NCI-H2171 (cell line): Measurements from ENCODE around the gene TNFRSF14.

Experiments used
- DNase-seq: peaks from one replicate; lab custom pipeline; 2025; lab: John Stamatoyannopoulos, UW

Gene TNFRSF14

DNA sequence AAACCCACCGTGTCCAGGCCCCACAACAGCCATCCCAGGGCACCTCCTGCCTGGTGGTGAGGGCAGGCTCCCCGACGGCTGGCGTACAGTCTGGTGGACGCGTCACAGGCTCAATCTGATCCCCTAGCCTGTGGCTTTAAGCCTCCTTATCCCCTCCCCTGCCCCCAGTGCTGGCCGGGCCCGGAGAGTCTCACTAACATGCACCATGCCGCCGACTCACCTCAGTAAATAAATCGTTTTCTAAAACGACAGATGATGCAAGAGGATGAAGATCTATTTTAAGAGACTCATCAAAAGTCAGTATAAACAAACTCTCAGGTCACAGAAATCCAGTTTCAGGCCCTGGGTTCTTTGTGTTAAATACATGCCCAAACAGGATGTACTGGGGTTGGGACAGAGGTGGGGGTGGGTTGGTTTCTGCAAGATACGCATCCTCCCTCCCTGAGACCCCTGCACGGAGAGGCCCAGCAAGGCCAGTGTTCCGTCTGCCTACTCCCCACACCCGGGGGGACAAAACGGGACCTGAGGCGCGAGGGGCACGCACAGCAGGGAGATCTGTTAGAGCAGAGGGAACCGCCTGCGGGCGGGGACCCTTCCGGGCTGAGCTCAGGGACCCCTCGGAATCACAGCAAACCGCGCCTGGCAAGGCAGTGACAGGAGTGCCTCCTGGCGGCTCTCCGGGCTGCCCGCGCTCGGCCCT lies 32.8 kb upstream of the TNFRSF14 start:
- no peak for DNase-seq

DNA sequence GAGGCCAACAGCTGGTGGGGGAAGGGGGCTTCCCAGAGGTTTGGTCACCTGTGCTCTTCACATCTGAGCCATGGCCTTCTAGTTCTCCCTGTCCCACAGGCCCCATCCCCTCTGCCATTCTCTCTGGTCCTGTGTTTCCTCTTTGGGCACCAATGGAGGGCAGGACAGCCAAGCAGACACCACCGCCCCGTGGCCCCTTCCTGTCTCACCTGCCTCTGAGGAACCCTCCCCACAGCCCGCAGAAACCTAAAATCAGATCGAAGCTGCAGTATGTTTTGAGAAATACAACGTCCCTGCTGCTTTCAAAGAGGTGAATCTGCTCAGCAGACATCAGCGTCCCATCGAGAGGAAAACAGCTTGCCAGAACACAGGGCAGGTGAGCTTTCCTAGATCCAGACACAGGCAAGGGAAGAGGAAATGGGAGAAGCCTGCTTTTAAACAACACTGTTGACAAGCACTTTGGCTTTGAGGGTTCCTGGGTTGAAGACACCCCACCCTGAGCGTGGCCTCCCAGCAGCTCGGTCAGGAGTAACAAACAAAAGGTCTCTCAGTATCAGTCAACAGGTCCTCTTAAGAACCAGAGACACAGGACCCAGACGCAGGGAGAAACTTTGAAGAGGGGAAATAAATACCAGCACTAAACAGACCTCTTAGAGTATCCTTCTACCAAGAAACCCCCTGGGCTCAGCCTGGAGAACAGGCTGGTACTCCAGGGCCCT lies 32.1 kb upstream of the TNFRSF14 start:
- no peak for DNase-seq

- DNase-seq, result no peak
Observed at GRCh38 chr1:2525572-2525919, 30.6 kb upstream of the TNFRSF14 start.

DNA sequence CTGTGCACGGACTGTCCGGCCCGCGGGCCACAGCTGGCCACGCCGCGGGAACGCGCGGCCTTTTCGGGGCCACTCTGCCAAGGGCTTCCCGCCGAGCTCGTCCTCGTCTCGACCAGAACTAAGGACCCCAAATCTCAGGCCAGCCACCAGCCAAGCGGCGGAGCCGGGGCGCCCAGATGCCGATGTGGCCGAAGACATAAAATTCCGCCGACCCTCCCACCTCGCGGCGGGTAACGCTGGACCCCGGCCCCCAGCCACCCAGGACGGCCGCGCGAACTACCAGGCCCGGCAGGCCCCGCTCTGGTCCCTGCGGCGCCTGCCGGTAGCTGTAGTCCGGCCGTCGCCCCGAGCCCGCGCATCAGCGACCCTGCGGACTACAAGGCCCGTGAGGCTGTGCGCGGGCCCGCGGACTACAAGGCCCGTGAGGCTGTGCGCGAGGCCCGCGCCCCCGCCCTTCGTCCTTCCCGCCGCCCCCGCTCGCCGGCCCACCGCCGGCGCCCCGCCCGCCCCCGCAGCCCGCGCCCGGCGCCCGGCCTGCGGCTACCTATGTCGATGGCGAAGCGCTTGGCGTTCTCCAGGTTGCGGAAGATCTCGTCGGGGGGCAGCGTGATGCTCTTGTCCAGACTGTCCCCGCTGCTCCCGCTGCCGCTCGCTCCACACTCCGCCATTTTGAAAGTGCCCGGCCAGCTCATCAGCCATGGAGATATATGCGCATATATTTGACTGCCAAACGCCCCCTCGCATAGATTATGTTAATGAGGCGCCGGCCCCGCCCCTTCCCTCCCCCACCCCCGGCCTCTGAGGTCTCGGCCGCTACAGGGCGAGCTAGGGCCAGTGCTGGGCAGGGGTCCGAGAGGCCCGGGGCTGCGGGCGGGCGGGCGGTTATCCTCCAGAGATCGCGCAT lies 30.0 kb upstream of the TNFRSF14 start, which contains the start of gene PANK4:
Gene PANK4, minus strand, starts transcription at position 677 of the 904 bp plus-strand sequence. Its CDS starts 9 bp downstream, at position 668.
- peak; percentile 94 for DNase-seq

DNA sequence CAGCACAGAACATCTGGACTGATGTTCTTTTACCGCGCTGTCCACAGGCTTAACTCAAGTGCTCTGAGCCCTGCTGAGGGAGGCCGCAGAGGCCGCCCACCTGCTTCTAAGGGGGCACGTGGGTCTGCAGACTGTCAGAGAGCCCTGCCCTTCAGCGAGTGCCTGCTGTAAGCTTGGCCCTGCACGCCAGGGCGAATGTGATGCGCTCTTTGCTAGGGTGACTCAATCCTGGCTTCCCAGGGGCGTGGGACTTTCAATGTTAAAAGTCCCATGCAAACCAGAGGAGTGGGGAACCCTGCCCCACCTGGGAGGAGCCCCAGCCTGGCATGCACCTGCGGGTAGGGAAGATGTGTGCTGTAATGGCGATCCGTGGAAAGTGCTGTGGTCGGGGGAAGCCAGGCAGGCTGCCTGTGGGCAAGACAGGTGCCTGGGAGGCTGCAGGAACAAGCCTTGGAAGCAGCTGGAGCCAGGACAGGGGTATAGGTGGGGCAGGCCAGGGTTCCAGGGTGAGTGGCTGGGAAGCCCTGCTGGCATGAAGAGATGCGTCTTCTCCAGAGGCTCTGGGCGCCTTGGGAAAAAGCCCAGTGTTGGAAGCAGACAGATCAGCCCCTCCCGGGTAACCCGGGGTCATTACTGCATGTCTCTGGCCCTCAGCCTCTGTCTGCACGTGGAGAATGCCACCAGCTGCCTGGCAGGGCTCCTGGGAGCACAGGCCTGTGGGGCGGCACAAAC lies 29.2 kb upstream of the TNFRSF14 start:
- no peak for DNase-seq

GRCh38 chr1:2527556-2527860 lies 28.7 kb upstream of the TNFRSF14 start:
- DNase-seq, result no peak

DNA sequence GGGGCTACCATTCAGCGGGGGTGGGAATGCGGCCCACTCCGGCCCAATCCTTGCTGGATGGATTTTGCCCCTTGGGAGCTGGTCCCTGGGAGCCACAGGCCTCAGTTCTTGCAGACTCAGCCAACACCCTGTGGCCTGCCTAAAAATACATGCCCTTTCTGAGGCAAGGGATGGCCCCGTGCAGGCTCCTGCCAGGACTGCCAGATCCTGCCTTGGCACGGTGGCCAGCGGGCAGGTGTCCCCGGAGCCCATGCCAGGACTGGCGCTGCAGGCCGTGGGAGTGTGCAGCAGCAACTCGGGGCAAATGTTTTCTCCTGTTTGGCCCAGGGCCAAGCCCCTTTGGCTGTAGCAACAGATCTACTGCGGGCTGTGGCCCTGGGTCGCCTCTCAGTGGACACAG lies 28.2 kb upstream of the TNFRSF14 start:
- DNase-seq, result no peak

GRCh38 chr1:2528611-2528965 lies 27.6 kb upstream of the TNFRSF14 start:
- DNase-seq, result no peak

DNA sequence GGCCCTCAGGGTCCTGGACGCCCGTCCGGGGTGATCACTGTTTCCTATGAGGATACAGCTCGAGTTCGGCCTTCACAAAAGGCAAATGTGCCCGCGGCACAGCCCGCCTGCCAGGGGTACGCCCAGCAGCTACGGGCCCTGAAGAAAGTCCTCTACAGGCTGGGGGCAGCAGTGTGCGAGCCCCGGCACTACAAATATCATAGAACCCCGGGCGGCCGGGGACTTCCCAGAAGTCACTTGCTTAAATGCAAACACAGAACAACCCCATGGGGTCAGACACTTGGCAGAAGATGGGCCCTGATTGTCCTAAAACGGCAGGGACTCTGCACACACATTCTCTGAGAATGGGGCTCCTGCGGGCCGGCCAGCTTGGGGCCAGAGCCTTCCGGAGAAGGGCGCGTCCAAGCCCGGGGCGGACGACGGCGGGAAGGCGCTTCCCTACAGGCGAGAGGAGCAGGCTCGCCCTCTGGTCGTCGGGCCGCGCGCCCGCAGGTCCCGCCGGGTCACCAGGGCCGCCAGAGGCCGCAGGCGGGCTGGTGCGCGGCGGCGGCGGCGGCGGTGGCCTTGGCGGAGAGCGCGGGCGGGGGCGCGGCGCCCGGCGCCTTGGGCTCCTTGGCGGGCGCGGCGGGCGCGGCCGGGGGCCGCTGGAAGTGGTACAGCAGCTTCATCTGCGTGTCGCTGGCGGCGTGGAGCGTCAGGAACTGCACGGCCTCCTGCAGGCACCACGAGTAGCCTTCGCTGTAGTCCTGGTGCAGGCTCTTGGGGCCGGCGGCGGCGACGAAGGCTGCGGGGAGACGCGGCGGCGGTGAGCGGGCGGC lies 27.0 kb upstream of the TNFRSF14 start:
- DNase-seq, result no peak

GRCh38 chr1:2529784-2530512 lies 26.2 kb upstream of the TNFRSF14 start, which contains the start of gene HES5:
Gene HES5, minus strand, starts transcription at chr1:2530263. Its CDS starts 99 bp downstream, at chr1:2530164.
- DNase-seq, result no peak

- DNase-seq, result peak; percentile 37
Observed at GRCh38 chr1:2530513-2531361, 25.4 kb upstream of the TNFRSF14 start.

GRCh38 chr1:2532485-2533160 lies 23.5 kb upstream of the TNFRSF14 start:
- no peak for DNase-seq

DNA sequence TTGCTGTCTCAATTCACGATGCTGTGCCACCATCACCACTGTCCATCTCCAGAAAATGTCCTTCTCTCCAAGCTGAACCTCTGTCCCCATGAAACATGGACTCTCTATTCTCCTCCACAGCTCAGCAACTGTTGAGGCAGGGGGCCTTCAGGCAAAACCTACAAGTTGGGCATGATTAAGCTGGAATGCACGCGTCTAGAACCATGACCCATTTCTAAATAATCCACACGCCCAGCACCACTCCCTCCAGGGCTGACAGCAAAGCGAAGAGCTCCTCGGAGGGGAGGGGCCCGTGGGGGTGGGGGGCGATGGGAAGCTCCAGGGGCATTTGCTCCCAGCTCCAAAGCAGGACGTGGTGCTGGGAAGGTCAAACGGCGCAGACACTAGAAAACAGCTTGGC lies 22.8 kb upstream of the TNFRSF14 start:
- DNase-seq, result no peak

DNA sequence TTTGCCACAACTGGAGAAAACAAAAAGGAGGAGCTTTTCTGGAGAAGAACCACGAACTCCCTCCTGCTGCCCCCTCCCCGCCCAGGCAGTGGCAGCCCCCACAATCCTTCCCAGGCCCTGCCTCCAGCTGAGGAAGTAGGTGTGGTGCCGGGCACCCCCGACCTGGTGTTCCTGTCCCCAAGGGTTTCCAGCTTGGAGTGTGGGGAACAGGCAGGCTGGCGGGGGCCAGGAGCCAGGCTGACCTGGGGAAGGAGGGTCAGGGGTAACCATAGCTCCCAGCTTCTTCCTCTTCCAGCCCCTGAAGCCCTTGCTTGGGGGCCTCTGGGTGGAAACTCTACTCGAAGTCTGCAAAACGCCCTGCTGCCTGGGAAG lies 21.9 kb upstream of the TNFRSF14 start:
- no peak for DNase-seq

- DNase-seq, result peak; percentile 81
Observed at GRCh38 chr1:2534687-2535441, 21.3 kb upstream of the TNFRSF14 start.

DNA sequence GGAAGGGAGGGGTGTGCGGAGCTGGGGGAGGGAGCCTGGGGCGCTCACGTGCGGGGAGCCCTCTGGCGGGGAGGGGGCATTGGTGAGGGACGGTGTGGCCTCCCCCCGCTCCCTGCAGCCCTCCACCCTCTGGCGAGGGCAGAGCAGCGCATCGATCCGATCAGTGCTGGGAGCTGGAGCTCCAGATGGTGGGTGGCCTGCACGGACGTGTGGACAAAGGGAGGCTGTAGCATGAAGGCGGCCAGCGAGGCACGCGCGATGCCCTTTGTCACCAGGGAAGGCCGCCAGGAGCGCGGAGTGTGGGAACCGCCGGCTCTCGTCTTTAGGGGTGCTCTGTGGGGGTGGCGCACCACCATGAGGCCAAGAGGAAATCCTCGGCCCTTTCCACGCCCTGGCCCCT lies 20.7 kb upstream of the TNFRSF14 start:
- no peak for DNase-seq

- no peak for DNase-seq
Observed at GRCh38 chr1:2535981-2536380, 20.2 kb upstream of the TNFRSF14 start.

GRCh38 chr1:2537784-2538115 lies 18.4 kb upstream of the TNFRSF14 start:
- DNase-seq, result no peak
